Left renal pelvis (tissue), 4 donors: Measurements from ENCODE around the gene RAB40A. TPM values are rescaled to one million over a fixed set of nuclear protein-coding genes. Genes with fewer than 3 reads are reported as not detected.
"Not testable (repeated sequence)": the region's sequence is repeated elsewhere in the genome, so short reads cannot be mapped to it uniquely, and the experiment has no call there.

Experiments used
- DNase-seq, 4 donors: peaks; one replicate each; pipeline ENCODE4 v3.0.0-alpha.2; 2013; ENCODE audit warnings: low read depth in 4 of 4, low spot score in 3 of 4
- polyA plus RNA-seq, 4 donors: library from polyadenylated mRNA; unstranded; fragments of 120-200 nt; gene quantifications; one replicate each; pipeline ENCODE4 v1.2.1, GENCODE V29; 2013; ENCODE audit not compliant: insufficient read length in 4 of 4

Gene RAB40A
- polyA plus RNA-seq, 4 donors = 2.1 to 4.1 (median 2.6) TPM

DNA sequence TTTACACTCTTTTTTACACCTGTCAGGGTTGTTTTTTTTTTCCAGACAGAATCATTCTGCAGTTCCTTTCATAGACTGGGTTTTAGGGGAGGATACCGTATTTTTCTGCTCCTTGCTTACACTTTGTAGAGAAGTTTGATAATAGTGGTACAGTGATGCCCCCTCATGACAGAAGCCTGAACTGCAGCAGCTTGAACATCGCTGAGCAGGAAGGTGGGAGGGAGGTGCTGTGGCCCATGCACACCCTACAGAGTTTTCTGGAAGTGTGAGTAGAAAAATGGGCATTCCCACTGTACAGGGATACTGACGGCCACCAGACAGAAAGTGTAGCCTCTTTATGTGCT, 54.5 kb downstream of the RAB40A start:
- DNase-seq = peak; percentile 48 to 64 (median 52)

DNA sequence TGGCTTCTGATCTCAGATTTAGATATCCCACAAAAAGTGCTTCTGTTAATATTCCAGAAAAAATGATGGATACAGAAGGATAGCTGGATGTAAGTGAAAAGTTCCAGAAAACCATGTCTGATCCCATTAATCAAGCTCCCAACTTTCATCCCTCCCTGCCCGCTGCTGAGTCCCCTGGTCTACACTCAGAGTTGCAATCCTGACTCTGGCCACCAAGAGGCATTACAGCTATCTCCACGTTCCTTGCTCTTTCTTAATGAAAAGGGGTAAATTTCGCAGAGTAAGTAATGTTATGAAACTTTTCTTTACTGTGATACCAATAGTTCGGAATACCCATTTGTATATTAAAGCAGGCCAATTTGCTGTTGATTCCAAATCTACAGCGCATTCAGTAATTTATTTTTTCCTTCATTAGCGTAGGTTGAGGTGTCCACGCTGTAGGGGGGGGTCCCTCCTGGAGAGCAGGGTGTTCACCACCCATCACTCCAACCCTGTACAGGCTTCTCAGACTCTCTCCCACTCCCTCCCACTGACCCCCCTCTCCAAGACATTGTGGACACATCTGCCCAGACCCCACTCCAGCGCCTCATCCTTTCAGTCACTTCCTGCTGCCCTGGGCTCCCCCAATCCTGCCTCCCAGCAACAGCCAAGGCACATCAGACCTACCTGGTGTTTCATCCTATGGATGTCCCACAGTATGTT, 55.1 kb downstream of the RAB40A start:
- DNase-seq = no peak

DNA sequence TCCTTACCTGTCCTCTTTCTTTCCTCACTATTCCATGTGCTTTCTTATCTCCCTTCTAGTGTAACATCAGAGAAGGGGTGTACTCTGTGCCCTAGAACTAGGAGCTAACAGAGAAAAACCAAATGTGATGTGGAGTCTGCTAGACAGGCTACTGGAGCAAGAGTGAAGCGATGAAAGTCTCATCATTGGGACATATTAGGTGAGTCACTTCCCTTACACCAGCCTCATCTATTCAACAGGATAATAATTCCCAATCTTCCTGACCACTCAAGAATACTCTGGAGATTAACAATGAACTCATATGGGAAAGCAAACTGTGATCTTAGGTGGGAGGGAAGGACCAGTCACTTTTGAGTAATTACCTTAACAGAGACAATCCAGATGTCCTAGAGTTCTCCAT, 58.1 kb downstream of the RAB40A start:
- no peak for DNase-seq

DNA sequence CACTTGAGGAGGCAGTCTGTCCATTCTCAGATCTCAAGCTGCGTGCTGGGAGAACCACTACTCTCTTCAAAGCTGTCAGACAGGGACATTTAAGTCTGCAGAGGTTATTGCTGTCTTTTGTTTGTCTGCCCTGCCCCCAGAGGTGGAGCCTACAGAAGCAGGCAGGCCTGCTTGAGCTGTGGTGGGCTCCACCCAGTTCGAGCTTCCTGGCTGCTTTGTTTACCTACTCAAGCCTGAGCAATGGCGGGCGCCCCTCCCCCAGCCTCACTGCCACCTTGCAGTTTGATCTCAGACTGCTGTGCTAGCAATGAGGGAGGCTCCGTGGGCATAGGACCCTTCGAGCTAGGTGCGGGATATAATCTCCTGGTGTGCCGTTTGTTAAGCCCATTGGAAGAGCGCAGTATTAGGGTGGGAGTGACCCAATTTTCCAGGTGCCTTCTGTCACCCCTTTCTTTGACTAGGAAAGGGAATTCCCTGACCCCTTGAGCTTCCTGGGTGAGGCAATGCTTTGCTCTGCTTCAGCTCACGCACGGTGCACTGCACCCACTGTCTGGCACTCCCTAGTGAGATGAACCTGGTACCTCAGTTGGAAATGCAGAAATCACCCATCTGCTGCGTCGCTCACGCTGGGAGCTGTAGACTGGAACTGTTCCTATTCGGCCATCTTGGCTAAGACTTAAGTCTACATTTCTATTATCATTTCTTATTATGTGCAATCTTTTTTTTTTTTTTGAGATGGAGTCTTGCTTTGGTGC, 59.1 kb downstream of the RAB40A start:
- DNase-seq = not testable (repeated sequence)

DNA sequence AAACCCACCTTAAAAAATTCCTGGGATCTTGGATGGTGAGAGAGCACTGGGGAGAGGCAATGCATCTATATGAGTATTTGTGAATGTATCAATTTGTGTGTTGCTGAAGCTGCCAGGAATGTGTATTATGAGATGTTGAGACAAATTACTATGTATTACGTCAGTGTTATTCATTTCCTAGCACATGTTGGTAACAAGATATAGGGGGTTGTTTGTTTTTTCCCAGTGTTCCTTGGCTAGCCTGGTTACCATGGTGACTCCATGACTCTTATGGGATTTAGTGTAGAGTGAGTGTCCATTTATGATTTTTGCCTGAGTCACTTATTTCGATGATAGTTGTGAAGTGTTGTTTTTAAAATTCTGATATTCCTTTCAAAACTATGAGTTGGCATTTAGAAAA, 65.6 kb downstream of the RAB40A start:
- DNase-seq = no peak

Other genes starting within 250 kb of the RAB40A start
- 10 to 100 TPM; 12.0 to 21.7 (median 16.5) TPM for gene TCEAL5, start 242.7 kb downstream of the RAB40A start, polyA plus RNA-seq
- gene BEX2, start 208.5 kb downstream of the RAB40A start, polyA plus RNA-seq = 10 to 100 TPM; 30.4 to 80.9 (median 73.8) TPM
- 10 to 100 TPM; 32.7 to 94.9 (median 48.4) TPM for gene TCEAL7, start 189.2 kb downstream of the RAB40A start, polyA plus RNA-seq
- gene TCEAL9, start 163.0 kb downstream of the RAB40A start, polyA plus RNA-seq = 100 to 1,000 TPM; 182 to 293 (median 251) TPM
- 100 to 1,000 TPM; 474 to 563 (median 505) TPM for gene BEX3, start 143.0 kb downstream of the RAB40A start, polyA plus RNA-seq
- gene TCEAL4, start 66.0 kb upstream of the RAB40A start, polyA plus RNA-seq = 100 to 1,000 TPM; 147 to 193 (median 160) TPM
- 10 to 100 TPM; 28.9 to 36.3 (median 32.0) TPM for gene TCEAL3, start 88.5 kb upstream of the RAB40A start, polyA plus RNA-seq
- 10 to 100 TPM; 26.6 to 35.9 (median 31.5) TPM for gene TCEAL1, start 109.5 kb upstream of the RAB40A start, polyA plus RNA-seq
- 100 to 1,000 TPM; 303 to 367 (median 342) TPM for gene MORF4L2, start 167.2 kb upstream of the RAB40A start, polyA plus RNA-seq
- gene TMEM31, start 191.4 kb upstream of the RAB40A start, polyA plus RNA-seq = 1 to 10 TPM in 3 of 4 donors, under 1 TPM in 1; 0.99 to 1.7 (median 1.3) TPM